Breast epithelium (tissue), 3 donors: ENCODE measurements around the gene MAP7.
"Not testable (repeated sequence)": the region's sequence is repeated elsewhere in the genome, so short reads cannot be mapped to it uniquely, and the experiment has no call there.

Experiments
- CTCF ChIP-seq, 3 donors: fragments of 450-650 bp; IDR thresholded peaks; one replicate each; pipeline ENCODE4 v1.5.1; 2016 to 2017; ENCODE audit warnings: antibody characterized with exemption in 3 of 3, mild to moderate bottlenecking in 3 of 3, moderate library complexity in 3 of 3
- POLR2A ChIP-seq: fragments of 450-650 bp; IDR thresholded peaks from one replicate; pipeline ENCODE4 v1.6.1; 2016; ENCODE audit warnings: antibody characterized with exemption, mild to moderate bottlenecking, moderate library complexity
- POLR2AphosphoS5 ChIP-seq, 3 donors: sonication (generic); formaldehyde crosslinking; IDR thresholded peaks; one replicate each; pipeline ENCODE4 v1.6.1; 2017; ENCODE audit warnings: antibody characterized with exemption in 3 of 3

DNA sequence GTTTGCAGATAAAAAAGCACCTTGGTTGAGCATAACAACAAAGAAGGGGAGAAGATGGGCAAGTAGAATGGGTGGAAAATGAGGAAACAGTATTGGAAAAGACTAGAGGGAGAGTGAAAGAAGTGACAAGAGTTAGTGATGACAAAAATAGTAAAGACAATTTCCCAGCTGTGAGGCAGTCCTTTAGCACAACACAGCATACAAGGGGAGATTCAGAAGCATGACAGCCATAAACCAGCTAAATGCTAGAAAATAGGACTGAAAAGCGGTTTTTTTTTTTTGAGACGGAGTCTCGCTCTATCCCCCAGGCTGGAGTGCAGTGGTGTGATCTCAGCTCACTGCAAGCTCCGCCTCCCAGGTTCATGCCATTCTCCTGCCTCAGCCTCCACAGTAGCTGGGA is 174.4 kb downstream of the MAP7 start:
- not testable (repeated sequence) for TF ChIP-seq CTCF (IDR thresholded peaks at IDR 0.05); POLR2AphosphoS5 (IDR thresholded peaks at IDR 0.05); POLR2A
